ENCODE data around the gene TOR1B.
"Not testable (repeated sequence)": the region's sequence is repeated elsewhere in the genome, so short reads cannot be mapped to it uniquely, and the experiment has no call there.

Gene TOR1B

GRCh38 chr9:129802833-129803675 lies at the start of gene TOR1B:
TOR1B (plus strand) TSS chr9:129803184; CDS start chr9:129803213, 29 bp downstream.
- peak; percentile 2 for DNase-seq

- DNase-seq = no peak
Measured at GRCh38 chr9:129755151-129755550, 47.8 kb upstream of the TOR1B start.

- DNase-seq = no peak
Measured at GRCh38 chr9:129756191-129756590, 46.8 kb upstream of the TOR1B start.

GRCh38 chr9:129757045-129757444 lies 45.9 kb upstream of the TOR1B start:
- no peak for DNase-seq

GRCh38 chr9:129759319-129759718 lies 43.7 kb upstream of the TOR1B start:
- no peak for DNase-seq

GRCh38 chr9:129759804-129760502 lies 43.0 kb upstream of the TOR1B start:
- no peak for DNase-seq

- not testable (repeated sequence) for DNase-seq
Measured at GRCh38 chr9:129760784-129761183, 42.2 kb upstream of the TOR1B start.

GRCh38 chr9:129761293-129761900 lies 41.6 kb upstream of the TOR1B start:
- DNase-seq = no peak

GRCh38 chr9:129761901-129762369 lies 41.0 kb upstream of the TOR1B start:
- no peak for DNase-seq

- not testable (repeated sequence) for DNase-seq
Measured at GRCh38 chr9:129762370-129762984, 40.5 kb upstream of the TOR1B start.

- DNase-seq = no peak
Measured at GRCh38 chr9:129762985-129763926, 39.7 kb upstream of the TOR1B start.

- DNase-seq = no peak
Measured at GRCh38 chr9:129765764-129766317, 37.1 kb upstream of the TOR1B start.

- no peak for DNase-seq
Measured at GRCh38 chr9:129768486-129768885, 34.5 kb upstream of the TOR1B start.

GRCh38 chr9:129769669-129770068 lies 33.3 kb upstream of the TOR1B start:
- no peak for DNase-seq

GRCh38 chr9:129770741-129771140 lies 32.2 kb upstream of the TOR1B start:
- no peak for DNase-seq

GRCh38 chr9:129773262-129774048 lies 29.5 kb upstream of the TOR1B start:
- no peak for DNase-seq

- no peak for DNase-seq
Measured at GRCh38 chr9:129774791-129775447, 28.1 kb upstream of the TOR1B start.

- no peak for DNase-seq
Measured at GRCh38 chr9:129775448-129775798, 27.6 kb upstream of the TOR1B start.

GRCh38 chr9:129776096-129776495 lies 26.9 kb upstream of the TOR1B start:
- not testable (repeated sequence) for DNase-seq

GRCh38 chr9:129776566-129776937 lies 26.4 kb upstream of the TOR1B start:
- DNase-seq = no peak
